GM12873 (cell line): ENCODE results near the gene ZNF407.

Experiments
- TF ChIP-seq, protein P1 (sequence below): IDR thresholded peaks from 2 replicates; pipeline ENCODE4 v1.5.1; 2012; ENCODE audit warnings: low read depth, mild to moderate bottlenecking, moderate library complexity, low read length, control low read depth; ENCODE audit not compliant: insufficient read depth; ENCODE audit errors: missing control alignments

The ZNF407 gene

DNA sequence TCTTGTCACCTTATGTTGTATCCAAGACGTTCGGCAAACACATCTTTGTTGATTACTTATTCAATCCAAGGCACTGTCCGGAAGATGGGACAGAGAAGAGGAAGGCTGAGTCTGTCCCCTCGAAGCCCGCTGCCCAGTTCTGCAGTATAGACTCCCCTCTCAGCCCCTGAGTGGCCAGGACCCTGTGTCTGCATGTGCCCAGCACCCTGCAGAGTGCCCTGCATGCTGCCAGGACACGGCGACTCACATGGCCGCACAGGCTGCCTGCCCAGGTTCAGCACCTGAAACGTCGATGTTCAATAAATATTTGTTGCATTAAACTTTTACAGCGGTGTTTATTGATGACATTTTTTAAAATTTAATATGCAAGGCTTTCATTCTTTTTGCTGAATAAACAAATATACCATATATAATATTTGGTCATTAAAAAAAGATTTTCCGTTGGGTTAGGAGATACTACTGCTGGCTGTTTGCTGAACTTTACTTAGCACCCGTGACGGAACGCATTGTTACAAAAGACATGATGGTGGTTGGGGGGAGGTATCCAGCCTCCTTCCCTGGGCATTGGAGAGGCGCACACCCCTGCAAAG lies 464.7 kb downstream of the ZNF407 start:
- TF ChIP-seq, protein P1, sequence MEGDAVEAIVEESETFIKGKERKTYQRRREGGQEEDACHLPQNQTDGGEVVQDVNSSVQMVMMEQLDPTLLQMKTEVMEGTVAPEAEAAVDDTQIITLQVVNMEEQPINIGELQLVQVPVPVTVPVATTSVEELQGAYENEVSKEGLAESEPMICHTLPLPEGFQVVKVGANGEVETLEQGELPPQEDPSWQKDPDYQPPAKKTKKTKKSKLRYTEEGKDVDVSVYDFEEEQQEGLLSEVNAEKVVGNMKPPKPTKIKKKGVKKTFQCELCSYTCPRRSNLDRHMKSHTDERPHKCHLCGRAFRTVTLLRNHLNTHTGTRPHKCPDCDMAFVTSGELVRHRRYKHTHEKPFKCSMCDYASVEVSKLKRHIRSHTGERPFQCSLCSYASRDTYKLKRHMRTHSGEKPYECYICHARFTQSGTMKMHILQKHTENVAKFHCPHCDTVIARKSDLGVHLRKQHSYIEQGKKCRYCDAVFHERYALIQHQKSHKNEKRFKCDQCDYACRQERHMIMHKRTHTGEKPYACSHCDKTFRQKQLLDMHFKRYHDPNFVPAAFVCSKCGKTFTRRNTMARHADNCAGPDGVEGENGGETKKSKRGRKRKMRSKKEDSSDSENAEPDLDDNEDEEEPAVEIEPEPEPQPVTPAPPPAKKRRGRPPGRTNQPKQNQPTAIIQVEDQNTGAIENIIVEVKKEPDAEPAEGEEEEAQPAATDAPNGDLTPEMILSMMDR = no peak

DNA sequence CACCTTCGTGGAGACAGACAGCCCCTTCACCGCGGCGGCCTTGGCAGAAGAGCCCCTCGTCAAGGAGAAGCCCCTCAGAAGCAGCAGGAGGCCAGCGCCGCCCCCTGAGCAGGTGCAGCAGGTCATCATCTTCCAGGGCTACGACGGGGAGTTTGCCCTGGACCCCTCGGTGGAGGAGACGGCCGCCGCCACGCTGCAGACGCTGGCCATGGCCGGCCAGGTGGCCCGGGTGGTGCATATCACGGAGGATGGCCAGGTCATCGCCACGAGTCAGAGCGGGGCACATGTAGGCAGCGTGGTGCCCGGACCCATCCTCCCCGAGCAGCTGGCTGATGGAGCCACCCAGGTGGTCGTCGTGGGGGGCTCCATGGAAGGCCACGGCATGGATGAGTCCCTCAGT lies 465.5 kb downstream of the ZNF407 start:
- TF ChIP-seq, protein P1 = no peak

DNA sequence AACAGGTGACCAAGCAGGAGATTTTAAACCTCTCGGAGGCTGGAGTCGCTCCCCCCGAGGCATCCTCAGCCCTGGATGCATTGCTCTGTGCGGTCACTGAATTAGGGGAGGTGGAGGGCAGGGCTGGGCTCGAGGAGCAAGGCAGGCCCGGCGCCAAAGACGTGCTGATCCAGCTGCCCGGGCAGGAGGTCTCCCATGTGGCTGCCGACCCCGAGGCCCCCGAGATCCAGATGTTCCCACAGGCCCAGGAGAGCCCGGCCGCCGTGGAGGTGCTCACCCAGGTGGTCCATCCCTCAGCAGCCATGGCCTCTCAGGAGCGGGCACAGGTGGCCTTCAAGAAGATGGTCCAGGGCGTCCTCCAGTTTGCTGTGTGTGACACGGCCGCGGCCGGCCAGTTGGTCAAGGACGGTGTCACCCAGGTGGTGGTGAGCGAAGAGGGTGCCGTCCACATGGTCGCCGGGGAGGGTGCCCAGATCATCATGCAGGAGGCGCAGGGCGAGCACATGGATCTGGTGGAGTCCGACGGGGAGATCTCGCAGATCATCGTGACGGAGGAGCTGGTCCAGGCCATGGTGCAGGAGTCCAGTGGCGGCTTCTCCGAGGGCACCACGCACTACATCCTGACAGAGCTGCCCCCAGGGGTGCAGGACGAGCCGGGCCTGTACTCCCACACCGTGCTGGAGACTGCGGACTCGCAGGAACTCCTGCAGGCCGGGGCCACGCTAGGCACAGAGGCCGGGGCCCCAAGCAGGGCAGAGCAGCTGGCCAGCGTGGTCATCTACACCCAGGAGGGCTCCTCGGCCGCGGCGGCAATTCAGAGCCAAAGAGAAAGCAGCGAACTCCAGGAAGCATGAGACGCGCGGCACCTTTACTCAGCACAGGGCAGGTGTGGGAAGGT lies 466.2 kb downstream of the ZNF407 start:
- TF ChIP-seq, protein P1 = no peak

DNA sequence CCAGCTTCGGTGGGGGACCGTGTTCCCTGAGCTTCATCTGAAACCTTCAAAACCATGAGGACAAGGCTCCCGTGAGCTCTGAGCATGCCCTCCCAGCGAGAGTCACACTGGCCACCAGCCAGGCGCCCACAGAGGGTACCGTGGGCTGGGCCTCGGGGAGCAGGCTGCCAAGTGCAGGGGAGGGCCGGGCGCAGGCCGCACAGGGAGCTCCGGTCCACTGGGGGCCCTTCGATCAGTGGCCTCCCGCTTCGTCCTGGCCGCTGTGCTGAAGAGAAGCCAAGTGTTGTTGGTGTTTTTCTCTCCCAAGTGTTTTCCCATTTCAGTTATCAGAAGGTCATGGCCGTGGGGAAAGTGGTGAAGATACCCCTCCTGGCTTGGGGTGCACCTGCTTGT lies 466.8 kb downstream of the ZNF407 start:
- TF ChIP-seq, protein P1 = no peak

DNA sequence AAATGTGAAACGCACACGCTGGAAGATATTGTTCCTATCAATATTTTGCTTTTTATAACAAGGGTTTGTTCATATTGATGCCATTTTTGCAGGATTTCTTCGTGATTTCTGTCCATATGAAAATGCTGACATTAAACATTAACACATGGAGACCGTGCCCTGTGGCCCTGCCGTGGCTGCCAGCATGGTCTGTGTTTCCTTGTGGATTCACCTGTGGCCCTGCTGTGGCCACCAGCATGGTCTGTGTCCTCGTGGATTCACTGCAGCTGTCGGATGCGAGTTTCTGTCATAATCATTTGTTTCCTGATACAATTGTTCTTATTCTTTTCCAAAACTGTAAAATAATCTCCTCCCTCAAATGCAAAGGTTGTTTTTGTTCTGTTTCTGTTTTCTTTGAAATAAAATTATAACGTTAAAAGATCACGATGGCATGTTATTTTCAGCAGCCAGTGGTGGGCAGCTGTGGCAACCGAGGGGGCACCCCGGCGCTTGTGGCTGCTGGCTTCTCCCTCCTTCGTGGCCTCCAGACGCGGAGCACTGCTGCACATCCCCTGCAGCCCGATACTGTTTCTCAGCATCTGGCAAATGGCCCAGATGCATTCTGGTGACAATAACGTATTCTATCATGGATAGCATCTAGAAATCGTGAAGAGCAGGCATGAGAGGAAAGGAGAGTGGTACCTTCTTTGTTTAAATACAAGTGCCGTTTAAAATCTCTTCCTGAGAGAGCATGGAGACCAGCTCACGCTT lies 467.8 kb downstream of the ZNF407 start:
- TF ChIP-seq, protein P1 = no peak

DNA sequence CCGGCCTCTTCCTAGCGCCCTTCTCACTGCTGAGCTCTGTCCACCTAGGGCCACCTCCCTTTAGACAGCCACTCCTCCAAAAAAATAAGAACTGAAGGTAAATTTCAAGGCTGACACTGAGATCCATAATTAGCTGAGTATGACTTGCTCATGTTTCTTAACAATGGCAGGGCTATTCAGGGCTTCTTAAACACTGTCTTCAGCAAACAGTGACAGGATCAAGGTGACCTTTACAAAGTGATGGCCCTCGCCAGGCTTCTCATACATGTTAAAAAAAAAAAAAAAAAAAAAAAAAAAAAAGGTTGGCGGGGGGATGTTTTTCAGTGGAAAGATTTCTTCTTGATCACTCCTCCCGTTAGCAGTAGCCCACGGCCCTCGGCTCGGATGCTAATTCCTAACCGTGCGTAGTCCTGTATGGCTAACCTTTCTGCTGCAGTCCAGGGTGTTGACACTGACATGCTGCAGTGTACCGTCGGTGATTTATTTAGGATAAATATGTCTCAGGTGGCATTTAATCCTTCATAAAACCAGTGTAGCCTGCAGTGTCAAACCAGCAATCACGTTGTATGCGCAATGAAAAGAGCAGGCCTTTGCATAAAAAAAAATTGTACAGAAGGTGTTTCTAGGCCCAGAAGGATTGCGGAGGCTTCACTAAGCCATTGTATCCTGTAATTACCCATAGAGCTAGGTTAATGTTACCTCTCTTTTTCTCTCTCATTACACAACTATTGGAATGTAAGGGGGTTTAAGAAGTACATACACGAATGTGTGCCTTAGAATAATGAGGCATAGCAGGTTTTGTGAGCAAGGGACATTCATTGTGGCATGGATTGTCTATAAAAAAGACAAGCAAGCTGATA lies 468.6 kb downstream of the ZNF407 start:
- TF ChIP-seq, protein P1 = no peak
